C4-2B (cell line): ENCODE results near the gene TBX6.

Experiments
- CTCF ChIP-seq: fragments of 450-650 bp; conservative IDR thresholded peaks from 2 replicates; pipeline ENCODE4 v1.5.1; 2017; ENCODE audit warnings: mild to moderate bottlenecking
- ZFX ChIP-seq: fragments of 450-650 bp; IDR thresholded peaks from 2 replicates; pipeline ENCODE4 v1.6.1; 2017

GRCh38 chr16:30085820-30086219 lies 5.9 kb downstream of the TBX6 start:
- TF ChIP-seq CTCF (no peak), ZFX (no peak)
